ENCODE data around the gene CNN2. TPM values are rescaled to one million over a fixed set of nuclear protein-coding genes. Genes with fewer than 3 reads are reported as not detected.

The CNN2 gene
- total RNA-seq, 1 experiment from 2014 or later: 524 TPM

- Histone ChIP-seq H4K8ac (replicated peaks; ENCODE audit: insufficient read length, low read depth, low read length) (no peak overlapping the region), H3K4me2 (ENCODE audit: insufficient read depth, insufficient read length, low read length) (peak overlapping the region; percentile 32), H3K14ac (ENCODE audit: insufficient read depth, low read length) (no peak overlapping the region), H3K9me3 (ENCODE audit: control insufficient read depth, low read depth, low read length) (no peaks in the 10 kb centered on the region), H3K23me2 (ENCODE audit: insufficient read length, low read depth, low read length, poor library complexity, severe bottlenecking) (peaks cover 22% of the 10 kb centered on the region), H4K91ac (ENCODE audit: insufficient read length, low read depth, low read length) (no peak overlapping the region), H3K18ac (ENCODE audit: insufficient read length, low read depth, low read length) (no peak overlapping the region), H2BK12ac (ENCODE audit: insufficient read length, low read depth, low read length) (no peak overlapping the region), H3K79me1 (ENCODE audit: insufficient read depth, low read depth, low read length, poor library complexity, severe bottlenecking) (no peaks in the 10 kb centered on the region), H3K4ac (ENCODE audit: low read depth, low read length) (no peak overlapping the region), H4K5ac (ENCODE audit: insufficient read length, low read depth, low read length) (no peak overlapping the region), H3K9ac (ENCODE audit: extremely low read depth, insufficient read length, low read length) (no peak overlapping the region), H2BK20ac (ENCODE audit: low read depth, low read length, poor library complexity, severe bottlenecking) (no peak overlapping the region), H3K79me2 (ENCODE audit: insufficient read depth, low read length) (no peaks in the 10 kb centered on the region), H3K4me1 (ENCODE audit: insufficient read depth, low read length) (peaks cover 5% of the 10 kb centered on the region; the same call in 1 of the 2 replicates), H3T11ph (ENCODE audit: low read length) (no peak overlapping the region), H2BK120ac (ENCODE audit: low read depth, low read length, poor library complexity, severe bottlenecking) (no peak overlapping the region), H2AFZ (ENCODE audit: low read length) (no peak overlapping the region), H3K23ac (ENCODE audit: insufficient read length, low read depth, low read length) (no peak overlapping the region), H2AK5ac (ENCODE audit: insufficient read length, low read length) (no peak overlapping the region), H3K27me3 (ENCODE audit: insufficient read depth, low read length) (no peaks in the 10 kb centered on the region; the same call in 1 of the 2 replicates), H3K56ac (ENCODE audit: insufficient read length, low read depth, low read length) (no peak overlapping the region), H3K27ac (ENCODE audit: insufficient read length, low read depth, low read length) (no peak overlapping the region), H2BK5ac (ENCODE audit: insufficient read length, low read length) (no peak overlapping the region), H4K20me1 (ENCODE audit: control insufficient read depth, insufficient read depth, insufficient read length) (no peaks in the 10 kb centered on the region), H2BK15ac (ENCODE audit: low read depth, low read length) (no peak overlapping the region)
- DNase-seq: peak; percentile 76
- no CpG with 5 or more reads among the region's 17 CpGs for WGBS (ENCODE audit: extremely low coverage, insufficient read length, low lambda C conversion rate)
- H3K9me3 Mint-ChIP-seq: no peaks in the 10 kb centered on the region
- TF ChIP-seq, protein P1, sequence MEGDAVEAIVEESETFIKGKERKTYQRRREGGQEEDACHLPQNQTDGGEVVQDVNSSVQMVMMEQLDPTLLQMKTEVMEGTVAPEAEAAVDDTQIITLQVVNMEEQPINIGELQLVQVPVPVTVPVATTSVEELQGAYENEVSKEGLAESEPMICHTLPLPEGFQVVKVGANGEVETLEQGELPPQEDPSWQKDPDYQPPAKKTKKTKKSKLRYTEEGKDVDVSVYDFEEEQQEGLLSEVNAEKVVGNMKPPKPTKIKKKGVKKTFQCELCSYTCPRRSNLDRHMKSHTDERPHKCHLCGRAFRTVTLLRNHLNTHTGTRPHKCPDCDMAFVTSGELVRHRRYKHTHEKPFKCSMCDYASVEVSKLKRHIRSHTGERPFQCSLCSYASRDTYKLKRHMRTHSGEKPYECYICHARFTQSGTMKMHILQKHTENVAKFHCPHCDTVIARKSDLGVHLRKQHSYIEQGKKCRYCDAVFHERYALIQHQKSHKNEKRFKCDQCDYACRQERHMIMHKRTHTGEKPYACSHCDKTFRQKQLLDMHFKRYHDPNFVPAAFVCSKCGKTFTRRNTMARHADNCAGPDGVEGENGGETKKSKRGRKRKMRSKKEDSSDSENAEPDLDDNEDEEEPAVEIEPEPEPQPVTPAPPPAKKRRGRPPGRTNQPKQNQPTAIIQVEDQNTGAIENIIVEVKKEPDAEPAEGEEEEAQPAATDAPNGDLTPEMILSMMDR (conservative IDR thresholded peaks at IDR 0.05): no peak
- H3K4me1 Mint-ChIP-seq: peaks cover 11 to 35% of the 10 kb centered on the region in 2 experiments
- H3K36me3 Mint-ChIP-seq (ENCODE audit: insufficient read depth in 1 of 3, low read depth in 3 of 3): peaks cover 0 to 2% (median 0%) of the 10 kb centered on the region in 3 experiments; a peak in 1 of 7 replicates
- H3K27me3 Mint-ChIP-seq (ENCODE audit: low read depth): peaks cover 40% of the 10 kb centered on the region
- peak overlapping the region; percentile 39 to 73 for H3K4me3 Mint-ChIP-seq
- no peak overlapping the region for H3K27ac Mint-ChIP-seq
These were observed 39.9 kb downstream of the CNN2 start for GRCh38 chr19:1066251-1066747.

All from H9 (cell line).